GM21381 (cell line): ENCODE data around the gene GLYATL1B.

Source experiments
- ATAC-seq: cut with Tn5 transposase; IDR thresholded peaks from one replicate; pipeline ENCODE4 v1.9.1; 2021; ENCODE audit warnings: mild to moderate bottlenecking, moderate library complexity; ENCODE audit not compliant: unreplicated experiment

Gene GLYATL1B

DNA sequence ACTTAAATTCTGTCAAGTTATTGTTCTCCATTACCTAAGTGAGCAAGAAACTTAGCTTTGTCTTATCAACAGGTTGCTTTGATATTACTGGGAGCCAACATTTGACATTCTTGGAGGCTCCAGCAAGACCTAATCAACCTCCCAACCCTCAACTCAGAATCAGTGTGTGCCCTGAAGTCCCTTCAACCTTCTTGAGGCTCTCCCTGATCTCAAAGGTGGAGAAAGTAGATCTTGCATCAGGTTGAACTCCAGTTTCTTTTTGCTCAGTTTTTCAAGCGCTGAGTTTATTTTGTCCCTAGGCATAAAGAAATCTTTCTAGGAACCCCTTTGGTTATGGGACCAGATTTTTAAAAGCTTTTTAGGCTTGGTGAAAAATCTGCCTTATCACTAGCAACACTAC is 58.0 kb downstream of the GLYATL1B start:
- ATAC-seq = no peak
